OCI-LY1 (cell line): ENCODE data around the gene ZAR1L.

ENCODE experiments used
- H2AFZ ChIP-seq: fragments of 200-600 bp; sonication (generic), shearing (Covaris generic); 2 replicates; pipeline ENCODE4 v1.6.0; 2014; ENCODE audit warnings: antibody characterized with exemption, mild to moderate bottlenecking, low read length
- H3F3A ChIP-seq: fragments of 200-600 bp; sonication (generic), shearing (Covaris generic); 2 replicates; pipeline ENCODE4 v1.6.0; 2014; ENCODE audit warnings: mild to moderate bottlenecking, antibody characterized with exemption, low read length, moderate library complexity; ENCODE audit not compliant: insufficient read depth
- H3K27ac ChIP-seq: fragments of 200-600 bp; sonication (generic); 2 replicates; pipeline ENCODE4 v1.5.1; 2014; ENCODE audit warnings: low read length, mixed run types, mild to moderate bottlenecking, low read depth; ENCODE audit not compliant: poor library complexity, severe bottlenecking
- H3K27me3 ChIP-seq: fragments of 200-600 bp; sonication (generic); 2 replicates; pipeline ENCODE4 v1.6.0; 2014; ENCODE audit warnings: antibody characterized with exemption, mild to moderate bottlenecking, low read length, moderate library complexity; ENCODE audit not compliant: insufficient read depth
- H3K36me3 ChIP-seq: fragments of 200-600 bp; sonication (generic); 2 replicates; pipeline ENCODE4 v1.6.1; 2014; ENCODE audit warnings: mild to moderate bottlenecking, antibody characterized with exemption, low read length, moderate library complexity, mixed read lengths; ENCODE audit not compliant: insufficient read depth
- H3K4me1 ChIP-seq: fragments of 200-600 bp; sonication (generic); 2 replicates; pipeline ENCODE4 v1.5.1; 2014; ENCODE audit warnings: mild to moderate bottlenecking, low read length, moderate library complexity; ENCODE audit not compliant: insufficient read depth, severe bottlenecking
- H3K4me2 ChIP-seq: fragments of 200-600 bp; sonication (generic), shearing (Covaris generic); 2 replicates; pipeline ENCODE4 v1.6.1; 2014; ENCODE audit warnings: low read length
- H3K4me3 ChIP-seq: fragments of 200-600 bp; sonication (generic); 2 replicates; pipeline ENCODE4 v1.5.1; 2014; ENCODE audit warnings: low read length, low read depth, mild to moderate bottlenecking, mixed read lengths; ENCODE audit not compliant: poor library complexity, severe bottlenecking
- H3K79me2 ChIP-seq: fragments of 200-600 bp; shearing (Covaris generic); 2 replicates; pipeline ENCODE4 v1.6.1; 2016; ENCODE audit warnings: mixed run types, low read length, mixed read lengths; ENCODE audit not compliant: insufficient read depth
- H3K9ac ChIP-seq: fragments of 200-600 bp; sonication (generic), shearing (Covaris generic); 2 replicates; pipeline ENCODE4 v1.6.1; 2014; ENCODE audit warnings: mild to moderate bottlenecking, low read length, mixed read lengths
- H3K9me2 ChIP-seq: fragments of 200-600 bp; sonication (generic), shearing (Covaris generic); 2 replicates; pipeline ENCODE4 v1.6.1; 2014; ENCODE audit warnings: low read depth, mild to moderate bottlenecking, low read length, mixed read lengths
- H3K9me3 ChIP-seq: fragments of 200-600 bp; shearing (Covaris generic); 2 replicates; pipeline ENCODE4 v1.6.1; 2014; ENCODE audit warnings: low read length, mixed read lengths
- H4K20me1 ChIP-seq: fragments of 200-600 bp; sonication (generic), shearing (Covaris generic); 2 replicates; pipeline ENCODE4 v1.6.0; 2016; ENCODE audit warnings: mild to moderate bottlenecking, low read length; ENCODE audit not compliant: insufficient read depth
- CTCF ChIP-seq: fragments of 200-600 bp; sonication (generic), shearing (Covaris generic); IDR thresholded peaks from 2 replicates; pipeline ENCODE4 v1.5.1; 2017; ENCODE audit warnings: mild to moderate bottlenecking, antibody characterized with exemption, low read length, moderate library complexity, mixed read lengths
- EZH2 ChIP-seq: fragments of 200-600 bp; sonication (generic), shearing (Covaris generic); IDR thresholded peaks from 2 replicates; pipeline ENCODE4 v1.8.0; 2017; ENCODE audit warnings: borderline replicate concordance, mixed run types, mild to moderate bottlenecking, antibody characterized with exemption, low read length, moderate library complexity, mixed read lengths

Gene ZAR1L

DNA sequence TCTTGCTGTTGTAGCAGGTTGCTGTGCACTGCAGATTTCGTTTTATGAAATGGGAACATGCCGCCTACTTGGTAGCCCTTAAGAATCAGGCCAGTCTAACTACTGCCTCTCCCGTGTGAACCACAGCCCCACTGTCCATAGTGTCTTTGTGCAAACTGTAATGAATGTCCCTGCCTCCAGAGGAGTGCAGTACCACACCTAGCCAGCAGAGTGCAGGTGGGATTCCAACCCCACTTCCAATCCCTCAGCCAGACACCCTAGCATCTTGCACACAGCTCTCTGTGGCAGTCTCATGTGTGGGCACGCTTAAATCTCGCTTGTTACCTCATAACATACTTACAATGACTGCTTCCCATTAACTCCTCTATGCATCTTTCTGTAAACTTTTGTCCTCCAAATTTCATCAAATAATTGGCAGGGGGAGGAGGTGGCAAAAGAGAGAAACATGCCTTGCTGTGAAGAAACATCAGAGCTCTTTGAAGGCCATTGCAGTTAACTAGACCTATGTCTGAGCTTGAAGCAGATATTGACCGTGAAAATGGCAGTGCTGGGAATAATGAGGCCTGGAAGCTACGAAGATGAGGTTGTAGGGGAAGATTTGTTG is 47.2 kb downstream of the ZAR1L start:
- TF ChIP-seq EZH2 (no peak), CTCF (peak; percentile 68)
- Histone ChIP-seq H3K36me3 (no peaks in the 10 kb centered on the region), H3K9me2 (no peaks in the 10 kb centered on the region), H3K79me2 (no peaks in the 10 kb centered on the region), H3K27me3 (no peaks in the 10 kb centered on the region), H2AFZ (no peak overlapping the region), H4K20me1 (no peaks in the 10 kb centered on the region), H3K27ac (no peak overlapping the region), H3K9me3 (no peaks in the 10 kb centered on the region), H3K4me3 (no peak overlapping the region), H3K4me2 (no peak overlapping the region), H3K4me1 (no peaks in the 10 kb centered on the region), H3F3A (no peaks in the 10 kb centered on the region), H3K9ac (no peak overlapping the region)

DNA sequence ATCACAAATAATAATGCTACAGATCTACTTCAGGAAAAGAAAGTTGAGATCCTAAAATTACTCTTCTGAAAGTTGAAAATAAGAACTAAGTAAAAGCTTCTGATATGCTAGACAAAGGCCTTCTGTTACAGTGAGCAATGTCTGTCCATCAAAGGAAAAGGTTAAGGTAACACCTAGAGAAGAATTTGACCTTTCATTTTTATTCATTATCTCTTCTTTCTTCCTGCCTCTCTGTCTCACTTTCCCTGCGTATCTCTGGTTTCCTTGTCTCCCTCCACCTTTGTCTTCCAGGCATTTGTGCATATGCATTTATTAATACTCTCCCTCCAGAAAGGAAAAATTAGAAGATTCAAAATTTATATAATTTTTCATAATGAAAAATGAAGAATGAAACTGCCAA is 49.0 kb downstream of the ZAR1L start:
- no peak overlapping the region for H3K27ac ChIP-seq
- no peaks in the 10 kb centered on the region for H3K4me1 ChIP-seq
- H4K20me1 ChIP-seq: no peaks in the 10 kb centered on the region
- H3F3A ChIP-seq: no peaks in the 10 kb centered on the region
- no peaks in the 10 kb centered on the region for H3K9me2 ChIP-seq
- H3K9me3 ChIP-seq: no peaks in the 10 kb centered on the region
- TF ChIP-seq EZH2 (no peak), CTCF (no peak)
- H3K27me3 ChIP-seq: no peaks in the 10 kb centered on the region
- no peaks in the 10 kb centered on the region for H3K79me2 ChIP-seq
- H3K4me3 ChIP-seq: no peak overlapping the region
- no peaks in the 10 kb centered on the region for H3K36me3 ChIP-seq
- no peak overlapping the region for H3K4me2 ChIP-seq
- no peak overlapping the region for H2AFZ ChIP-seq
- H3K9ac ChIP-seq: no peak overlapping the region

DNA sequence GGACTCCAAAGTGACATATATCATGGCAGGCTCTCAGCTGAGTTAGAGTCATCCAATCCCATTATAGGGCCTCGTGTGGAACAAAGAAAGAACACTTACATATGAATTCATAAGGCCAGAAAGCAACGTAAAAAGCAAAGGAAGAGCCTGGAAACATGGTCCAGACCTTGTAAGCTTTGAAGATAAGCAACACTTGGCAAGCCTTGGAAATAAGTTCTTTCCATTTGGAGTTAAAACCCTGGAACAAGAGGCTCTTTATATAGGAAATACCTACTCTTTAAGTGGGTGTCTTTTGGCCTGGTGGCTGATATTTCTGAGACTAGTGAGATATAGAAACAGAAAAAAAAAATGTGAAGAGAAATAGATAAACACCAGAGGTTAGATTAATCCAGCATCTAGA is 49.4 kb downstream of the ZAR1L start:
- no peak overlapping the region for H3K27ac ChIP-seq
- no peak overlapping the region for H2AFZ ChIP-seq
- no peaks in the 10 kb centered on the region for H4K20me1 ChIP-seq
- H3K4me1 ChIP-seq: no peaks in the 10 kb centered on the region
- H3K9me2 ChIP-seq: no peaks in the 10 kb centered on the region
- H3K9me3 ChIP-seq: no peaks in the 10 kb centered on the region
- no peaks in the 10 kb centered on the region for H3F3A ChIP-seq
- no peak overlapping the region for H3K9ac ChIP-seq
- no peak overlapping the region for H3K4me3 ChIP-seq
- no peaks in the 10 kb centered on the region for H3K27me3 ChIP-seq
- TF ChIP-seq CTCF (no peak), EZH2 (no peak)
- H3K79me2 ChIP-seq: no peaks in the 10 kb centered on the region
- H3K36me3 ChIP-seq: no peaks in the 10 kb centered on the region
- H3K4me2 ChIP-seq: no peak overlapping the region
